IgD-negative memory B cell (primary cell): ENCODE data around the gene CASP5. TPM values are rescaled to one million over a fixed set of nuclear protein-coding genes. Genes with fewer than 3 reads are reported as not detected.
A peak's percentile ranks its signal among the peaks of the same experiment; 100 is the strongest.
"Not testable (repeated sequence)": the region's sequence is repeated elsewhere in the genome, so short reads cannot be mapped to it uniquely, and the experiment has no call there.

Experiments used
- H3K27ac Mint-ChIP-seq, 3 donors: one replicate each; pipeline ENCODE4 v1.8.0; 2020 to 2022; ENCODE audit warnings: mild to moderate bottlenecking in 3 of 3, mixed read lengths in 3 of 3, moderate library complexity in 1 of 3
- H3K27me3 Mint-ChIP-seq: one replicate; pipeline ENCODE4 v1.8.0; 2021; ENCODE audit warnings: mixed read lengths
- H3K36me3 Mint-ChIP-seq: one replicate; pipeline ENCODE4 v1.8.0; 2020; ENCODE audit warnings: mild to moderate bottlenecking, mixed read lengths
- H3K4me1 Mint-ChIP-seq, 3 donors: one replicate each; pipeline ENCODE4 v1.8.0; 2020 to 2022; ENCODE audit warnings: mixed read lengths in 3 of 3, mild to moderate bottlenecking in 1 of 3
- H3K4me3 Mint-ChIP-seq, 4 donors: one replicate each; pipeline ENCODE4 v1.8.0; 2020 to 2022; ENCODE audit warnings: mild to moderate bottlenecking in 4 of 4, mixed read lengths in 4 of 4, moderate library complexity in 3 of 4
- H3K9me3 Mint-ChIP-seq, 3 donors: one replicate each; pipeline ENCODE4 v1.8.0; 2020 to 2021; ENCODE audit warnings: mixed read lengths in 3 of 3, mild to moderate bottlenecking in 1 of 3
- polyA plus RNA-seq: library from polyadenylated mRNA; unstranded; fragments of 300-500 nt; fragmentation: Illumina TruSeq; gene quantifications from one replicate; pipeline ENCODE4 v1.2.3, GENCODE V29; 2021

CASP5 gene
- polyA plus RNA-seq, 1 donor from 2014 or later = 0.45 TPM

GRCh38 chr11:105003151-105003550 is 19.8 kb downstream of the CASP5 start:
- H3K36me3 Mint-ChIP-seq = no peaks in the 10 kb centered on the region
- H3K27ac Mint-ChIP-seq = no peak overlapping the region
- H3K4me3 Mint-ChIP-seq = no peak overlapping the region
- H3K9me3 Mint-ChIP-seq = no peaks in the 10 kb centered on the region
- H3K27me3 Mint-ChIP-seq = no peaks in the 10 kb centered on the region
- H3K4me1 Mint-ChIP-seq = peaks cover 2 to 8% (median 4%) of the 10 kb centered on the region in 3 donors

- Mint-ChIP-seq H3K27me3 (no peaks in the 10 kb centered on the region), H3K9me3 (peaks cover 0 to 1% (median 0%) of the 10 kb centered on the region in 3 donors), H3K4me1 (peaks cover 2 to 8% (median 4%) of the 10 kb centered on the region in 3 donors), H3K27ac (no peak overlapping the region), H3K4me3 (peak overlapping the region in 1 of 4 donors; percentile 34), H3K36me3 (no peaks in the 10 kb centered on the region)
Observed at GRCh38 chr11:105000797-105001196, 22.2 kb downstream of the CASP5 start.

- Mint-ChIP-seq H3K27ac (no peak overlapping the region), H3K27me3 (no peaks in the 10 kb centered on the region), H3K9me3 (peaks cover 0 to 1% (median 0%) of the 10 kb centered on the region in 3 donors), H3K36me3 (no peaks in the 10 kb centered on the region), H3K4me1 (peaks cover 2 to 8% (median 4%) of the 10 kb centered on the region in 3 donors), H3K4me3 (no peak overlapping the region)
Observed at GRCh38 chr11:105000167-105000566, 22.8 kb downstream of the CASP5 start.

- H3K27ac Mint-ChIP-seq = no peak overlapping the region
- no peaks in the 10 kb centered on the region for H3K27me3 Mint-ChIP-seq
- H3K4me3 Mint-ChIP-seq = no peak overlapping the region
- peaks cover 2 to 11% (median 4%) of the 10 kb centered on the region in 3 donors for H3K4me1 Mint-ChIP-seq
- peaks cover 0 to 1% (median 0%) of the 10 kb centered on the region in 3 donors for H3K9me3 Mint-ChIP-seq
- no peaks in the 10 kb centered on the region for H3K36me3 Mint-ChIP-seq
Observed at GRCh38 chr11:104999721-105000120, 23.2 kb downstream of the CASP5 start.

GRCh38 chr11:104997288-104997687 is 25.7 kb downstream of the CASP5 start:
- peaks cover 0 to 1% (median 0%) of the 10 kb centered on the region in 3 donors for H3K9me3 Mint-ChIP-seq
- H3K36me3 Mint-ChIP-seq = no peaks in the 10 kb centered on the region
- no peak overlapping the region for H3K27ac Mint-ChIP-seq
- H3K4me3 Mint-ChIP-seq = no peak overlapping the region
- H3K27me3 Mint-ChIP-seq = peaks cover 6% of the 10 kb centered on the region
- peaks cover 3 to 14% (median 4%) of the 10 kb centered on the region in 3 donors for H3K4me1 Mint-ChIP-seq

- H3K9me3 Mint-ChIP-seq = peaks cover 0 to 1% (median 0%) of the 10 kb centered on the region in 3 donors
- H3K4me1 Mint-ChIP-seq = peaks cover 0 to 6% (median 2%) of the 10 kb centered on the region in 3 donors
- peaks cover 6% of the 10 kb centered on the region for H3K27me3 Mint-ChIP-seq
- H3K36me3 Mint-ChIP-seq = no peaks in the 10 kb centered on the region
- H3K27ac Mint-ChIP-seq = no peak overlapping the region
- H3K4me3 Mint-ChIP-seq = peak overlapping the region in 1 of 4 donors; percentile 31
Observed at GRCh38 chr11:104995001-104995408, 28.0 kb downstream of the CASP5 start.

- Mint-ChIP-seq H3K27ac (no peak overlapping the region), H3K4me1 (peaks cover 0 to 6% (median 2%) of the 10 kb centered on the region in 3 donors), H3K4me3 (no peak overlapping the region), H3K36me3 (peaks cover 3% of the 10 kb centered on the region), H3K27me3 (peaks cover 6% of the 10 kb centered on the region), H3K9me3 (peaks cover 2 to 7% (median 3%) of the 10 kb centered on the region in 3 donors)
Observed at GRCh38 chr11:104992781-104993180, 30.2 kb downstream of the CASP5 start.

- Mint-ChIP-seq H3K27me3 (peaks cover 11% of the 10 kb centered on the region), H3K36me3 (peaks cover 4% of the 10 kb centered on the region), H3K9me3 (peaks cover 2 to 10% (median 3%) of the 10 kb centered on the region in 3 donors), H3K4me3 (no peak overlapping the region), H3K27ac (no peak overlapping the region), H3K4me1 (peaks cover 0 to 6% (median 2%) of the 10 kb centered on the region in 3 donors)
Observed at GRCh38 chr11:104991994-104992393, 31.0 kb downstream of the CASP5 start.

- H3K27me3 Mint-ChIP-seq = peaks cover 5% of the 10 kb centered on the region
- no peak overlapping the region for H3K27ac Mint-ChIP-seq
- H3K36me3 Mint-ChIP-seq = peaks cover 4% of the 10 kb centered on the region
- H3K4me1 Mint-ChIP-seq = no peaks in the 10 kb centered on the region
- no peak overlapping the region for H3K4me3 Mint-ChIP-seq
- H3K9me3 Mint-ChIP-seq = peaks cover 2 to 8% (median 3%) of the 10 kb centered on the region in 3 donors
Observed at GRCh38 chr11:104984808-104985207, 38.2 kb downstream of the CASP5 start.

GRCh38 chr11:104979839-104980238 is 43.1 kb downstream of the CASP5 start:
- H3K4me1 Mint-ChIP-seq = peaks cover 0 to 4% (median 0%) of the 10 kb centered on the region in 3 donors
- H3K9me3 Mint-ChIP-seq = peaks cover 0 to 2% (median 0%) of the 10 kb centered on the region in 3 donors
- no peaks in the 10 kb centered on the region for H3K27me3 Mint-ChIP-seq
- H3K36me3 Mint-ChIP-seq = no peaks in the 10 kb centered on the region
- H3K4me3 Mint-ChIP-seq = no peak overlapping the region
- H3K27ac Mint-ChIP-seq = no peak overlapping the region

- Mint-ChIP-seq H3K27ac (no peak overlapping the region), H3K9me3 (peaks cover 5 to 12% (median 6%) of the 10 kb centered on the region in 3 donors), H3K4me1 (peaks cover 3 to 4% (median 4%) of the 10 kb centered on the region in 3 donors)
Observed at GRCh38 chr11:104973616-104974015, 49.4 kb downstream of the CASP5 start.

GRCh38 chr11:104972924-104973323 is 50.0 kb downstream of the CASP5 start:
- H3K27ac Mint-ChIP-seq, H3K36me3 Mint-ChIP-seq, H3K27me3 Mint-ChIP-seq: not testable (repeated sequence)
- H3K4me1 Mint-ChIP-seq = peaks cover 6 to 10% (median 10%) of the 10 kb centered on the region in 3 donors
- peak overlapping the region in 1 of 4 donors; percentile 12 for H3K4me3 Mint-ChIP-seq
- H3K9me3 Mint-ChIP-seq = peaks cover 5 to 12% (median 6%) of the 10 kb centered on the region in 3 donors

More at GRCh38 chr11:104973616-104974015, 49.4 kb downstream of the CASP5 start:
- Mint-ChIP-seq H3K27me3 (no peaks in the 10 kb centered on the region), H3K4me3 (no peak overlapping the region), H3K36me3 (no peaks in the 10 kb centered on the region)

GRCh38 chr11:104970756-104971155 is 52.2 kb downstream of the CASP5 start:
- peaks cover 5 to 12% (median 6%) of the 10 kb centered on the region in 3 donors for H3K9me3 Mint-ChIP-seq
- H3K4me1 Mint-ChIP-seq = peaks cover 21 to 25% (median 24%) of the 10 kb centered on the region in 3 donors
- H3K4me3 Mint-ChIP-seq = peak overlapping the region in 1 of 4 donors; percentile 2
- peaks cover 8% of the 10 kb centered on the region for H3K36me3 Mint-ChIP-seq
- no peak overlapping the region for H3K27ac Mint-ChIP-seq
- no peaks in the 10 kb centered on the region for H3K27me3 Mint-ChIP-seq

GRCh38 chr11:104968856-104969776 is 53.9 kb downstream of the CASP5 start:
- Mint-ChIP-seq H3K27me3 (no peaks in the 10 kb centered on the region), H3K36me3 (peaks cover 16% of the 10 kb centered on the region), H3K4me1 (peaks cover 29 to 32% (median 30%) of the 10 kb centered on the region in 3 donors), H3K27ac (peak overlapping the region; percentile 81 to 98 (median 97)), H3K4me3 (peak overlapping the region; percentile 94 to 99 (median 98)), H3K9me3 (peaks cover 4 to 6% (median 5%) of the 10 kb centered on the region in 3 donors)

GRCh38 chr11:104968355-104968855 is 54.6 kb downstream of the CASP5 start, which contains the start of gene CASP4:
Gene CASP4, minus strand, starts transcription at chr11:104968574. Its CDS starts 49 bp downstream, at chr11:104968525.
- H3K27ac Mint-ChIP-seq = peak within 1 kb of the TSS; percentile 81 to 98 (median 97)
- H3K4me3 Mint-ChIP-seq = peak within 1 kb of the TSS; percentile 94 to 99 (median 98)
- H3K27me3 Mint-ChIP-seq = no peaks in the 10 kb centered on the region
- peaks cover 17% of the 10 kb centered on the region for H3K36me3 Mint-ChIP-seq
- H3K4me1 Mint-ChIP-seq = peaks cover 30 to 36% (median 31%) of the 10 kb centered on the region in 3 donors
- H3K9me3 Mint-ChIP-seq = peaks cover 4 to 6% (median 5%) of the 10 kb centered on the region in 3 donors
